OCI-LY7 (cell line): ENCODE measurements around the gene FLCN. TPM values are rescaled to one million over a fixed set of nuclear protein-coding genes. Genes with fewer than 3 reads are reported as not detected.
A peak's percentile ranks its signal among the peaks of the same experiment; 100 is the strongest.

Experiments
- BruUV-seq: library from RNA; stranded (reverse); fragments of 400-500 nt; replicated peaks from 2 replicates; lab custom pipeline; 2021; lab: Mats Ljungman, UMichigan
- CTCF ChIA-PET: fragments of 300-600 bp; sonication (Branson Sonifier 250); formaldehyde crosslinking; loops from one replicate; lab custom pipeline; 2022; ENCODE audit warnings: antibody characterized with exemption; ENCODE audit not compliant: unreplicated experiment; lab: Charles Lee
- POLR2A ChIA-PET: fragments of 300-600 bp; sonication (Branson Sonifier 250); formaldehyde crosslinking; loops from one replicate; lab custom pipeline; 2022; ENCODE audit warnings: antibody characterized with exemption; lab: Charles Lee
- DNase-seq: peaks from one replicate; pipeline ENCODE4 v3.0.0-alpha.2; 2015; ENCODE audit warnings: low spot score
- H2AFZ ChIP-seq: fragments of 200-600 bp; sonication (generic), shearing (Covaris generic); 2 replicates; pipeline ENCODE4 v1.6.1; 2014; ENCODE audit warnings: mild to moderate bottlenecking, antibody characterized with exemption, low read length, moderate library complexity
- H3K27ac ChIP-seq: fragments of 200-600 bp; sonication (generic); 2 replicates; pipeline ENCODE4 v1.5.1; 2014; ENCODE audit warnings: mixed run types, low read depth, mild to moderate bottlenecking, moderate library complexity, low read length, inconsistent platforms; ENCODE audit not compliant: poor library complexity, severe bottlenecking
- H3K36me3 ChIP-seq: fragments of 200-600 bp; sonication (generic); 2 replicates; pipeline ENCODE4 v1.6.1; 2014; ENCODE audit warnings: mild to moderate bottlenecking, antibody characterized with exemption, low read length, moderate library complexity, mixed read lengths; ENCODE audit not compliant: insufficient read depth
- H3K4me1 ChIP-seq: fragments of 200-600 bp; sonication (generic); 2 replicates; pipeline ENCODE4 v1.5.1; 2014; ENCODE audit warnings: mild to moderate bottlenecking, low read length; ENCODE audit not compliant: insufficient read depth, poor library complexity, severe bottlenecking
- H3K4me2 ChIP-seq: fragments of 200-600 bp; sonication (generic); 2 replicates; pipeline ENCODE4 v1.6.1; 2014; ENCODE audit warnings: mild to moderate bottlenecking, low read length
- H3K4me3 ChIP-seq: fragments of 200-600 bp; sonication (generic); 2 replicates; pipeline ENCODE4 v1.5.1; 2014; ENCODE audit warnings: mild to moderate bottlenecking, low read depth, low read length; ENCODE audit not compliant: poor library complexity, severe bottlenecking
- H3K79me2 ChIP-seq: fragments of 200-600 bp; sonication (generic); 2 replicates; pipeline ENCODE4 v1.6.1; 2016; ENCODE audit warnings: low read depth, mild to moderate bottlenecking, low read length, moderate library complexity, mixed read lengths; ENCODE audit not compliant: insufficient read depth
- H3K9me2 ChIP-seq: fragments of 200-600 bp; sonication (generic); 2 replicates; pipeline ENCODE4 v1.6.1; 2016; ENCODE audit warnings: mild to moderate bottlenecking, low read length, mixed read lengths; ENCODE audit not compliant: insufficient read depth
- H3K9me3 ChIP-seq: fragments of 200-600 bp; sonication (generic); 2 replicates; pipeline ENCODE4 v1.6.1; 2014; ENCODE audit warnings: mild to moderate bottlenecking, mixed run types, low read length, mixed read lengths
- H4K20me1 ChIP-seq: fragments of 200-600 bp; sonication (generic); 2 replicates; pipeline ENCODE4 v1.6.1; 2014; ENCODE audit warnings: mild to moderate bottlenecking, antibody characterized with exemption, low read length, moderate library complexity, mixed read lengths; ENCODE audit not compliant: insufficient read depth
- CTCF ChIP-seq: fragments of 200-600 bp; sonication (generic); conservative IDR thresholded peaks from 2 replicates; pipeline ENCODE4 v1.5.1; 2014; ENCODE audit warnings: mild to moderate bottlenecking, antibody characterized with exemption, low read length, moderate library complexity, mixed read lengths
- EZH2phosphoT487 ChIP-seq: fragments of 200-600 bp; sonication (generic); IDR thresholded peaks from 2 replicates; pipeline ENCODE4 v1.6.1; 2018; ENCODE audit warnings: low read depth, borderline replicate concordance, mild to moderate bottlenecking, mixed run types, antibody characterized with exemption, low read length, moderate library complexity, mixed read lengths
- intact Hi-C: fragments of 100-400 bp; cut with micrococcal nuclease; formaldehyde crosslinking; loops from one replicate; pipeline ENCODE4 v1.10.0; 2022; ENCODE audit not compliant: unreplicated experiment
- total RNA-seq, 2 experiments: library from RNA; depleted of rRNA in 1 of 2; stranded (reverse); fragments of >200 nt in 1 of 2; shearing (Covaris generic) in 1 of 2; gene quantifications; 2 replicates each; pipeline ENCODE4 v1.2.3, GENCODE V29; 2014 to 2022

Gene FLCN
- total RNA-seq, 2 experiments from 2014 or later, result 20.5 to 20.9 TPM

- Histone ChIP-seq H3K9me3 (no peaks in the 10 kb centered on the region), H3K4me1 (peaks cover 6% of the 10 kb centered on the region)
- no TSS peak for BruUV-seq
Measured at GRCh38 chr17:17176341-17176740, 60.6 kb downstream of the FLCN start.

GRCh38 chr17:17175917-17176316 is 61.1 kb downstream of the FLCN start:
- H3K4me2 ChIP-seq, result no peak overlapping the region
- H3K27ac ChIP-seq, result no peak overlapping the region
- no peaks in the 10 kb centered on the region for H3K9me3 ChIP-seq
- no peaks in the 10 kb centered on the region for H4K20me1 ChIP-seq
- DNase-seq, result peak; percentile 38
- no peaks in the 10 kb centered on the region for H3K79me2 ChIP-seq
- POLR2A ChIA-PET, result no interaction called here
- peaks cover 56% of the 10 kb centered on the region for H3K36me3 ChIP-seq
- TF ChIP-seq CTCF, result no peak
- TF ChIP-seq EZH2phosphoT487, result no peak
- CTCF ChIA-PET, result no interaction called here
- intact Hi-C loops, result no loop called here
- no TSS peak for BruUV-seq
- H2AFZ ChIP-seq, result no peak overlapping the region
- no peak overlapping the region for H3K4me3 ChIP-seq
- no peaks in the 10 kb centered on the region for H3K9me2 ChIP-seq
- peaks cover 3% of the 10 kb centered on the region for H3K4me1 ChIP-seq

More at GRCh38 chr17:17176341-17176740, 60.6 kb downstream of the FLCN start:
- Histone ChIP-seq H3K4me2 (no peak overlapping the region), H4K20me1 (no peaks in the 10 kb centered on the region), H3K36me3 (peaks cover 60% of the 10 kb centered on the region), H3K9me2 (no peaks in the 10 kb centered on the region), H3K79me2 (no peaks in the 10 kb centered on the region), H3K27ac (no peak overlapping the region), H3K4me3 (no peak overlapping the region), H2AFZ (no peak overlapping the region)
- no peak for DNase-seq
- TF ChIP-seq EZH2phosphoT487 (no peak), CTCF (no peak)
- ChIA-PET CTCF (no interaction called here), POLR2A (no interaction called here)
- intact Hi-C loops, result no loop called here

DNA sequence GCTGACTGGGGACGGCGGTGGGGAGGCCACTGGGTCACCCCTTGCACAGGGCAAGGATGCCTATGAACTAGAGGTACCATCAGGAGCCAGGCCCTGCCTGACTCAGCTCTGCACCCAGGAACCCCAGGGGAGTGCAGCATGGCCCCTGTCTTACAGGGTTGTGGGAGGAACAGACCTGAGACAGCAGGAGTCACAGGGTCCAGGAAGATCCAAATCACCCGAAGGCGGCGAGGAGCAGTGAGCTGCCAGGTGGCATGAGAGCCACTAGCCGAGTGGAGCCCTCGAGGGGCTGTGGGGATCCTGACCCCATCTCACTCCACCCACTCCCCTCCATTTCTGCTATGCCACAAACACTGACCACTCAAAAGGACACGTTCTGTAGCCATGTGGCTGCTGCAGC is 61.6 kb downstream of the FLCN start:
- CTCF ChIA-PET, result no interaction called here
- peaks cover 50% of the 10 kb centered on the region for H3K36me3 ChIP-seq
- no TSS peak for BruUV-seq

More for the DNA sequence above, 61.6 kb downstream of the FLCN start:
- H4K20me1 ChIP-seq, result no peaks in the 10 kb centered on the region
- DNase-seq, result no peak
- H3K4me1 ChIP-seq, result peaks cover 3% of the 10 kb centered on the region
- H3K4me3 ChIP-seq, result no peak overlapping the region
- H3K27ac ChIP-seq, result no peak overlapping the region
- H3K9me2 ChIP-seq, result no peaks in the 10 kb centered on the region
- no peak for TF ChIP-seq EZH2phosphoT487
- TF ChIP-seq CTCF, result no peak
- H2AFZ ChIP-seq, result no peak overlapping the region
- H3K4me2 ChIP-seq, result no peak overlapping the region
- POLR2A ChIA-PET, result no interaction called here
- H3K79me2 ChIP-seq, result no peaks in the 10 kb centered on the region
- H3K9me3 ChIP-seq, result no peaks in the 10 kb centered on the region
- intact Hi-C loops, result no loop called here
